NCI-H146 treated with DMSO at 0.1 percent for 48 hours (cell line): Measurements from ENCODE around the gene SLC35D2.

Experiments used
- DNase-seq: peaks from one replicate; lab custom pipeline; 2025; ENCODE audit not compliant: unreplicated experiment; lab: John Stamatoyannopoulos, UW

SLC35D2 gene

DNA sequence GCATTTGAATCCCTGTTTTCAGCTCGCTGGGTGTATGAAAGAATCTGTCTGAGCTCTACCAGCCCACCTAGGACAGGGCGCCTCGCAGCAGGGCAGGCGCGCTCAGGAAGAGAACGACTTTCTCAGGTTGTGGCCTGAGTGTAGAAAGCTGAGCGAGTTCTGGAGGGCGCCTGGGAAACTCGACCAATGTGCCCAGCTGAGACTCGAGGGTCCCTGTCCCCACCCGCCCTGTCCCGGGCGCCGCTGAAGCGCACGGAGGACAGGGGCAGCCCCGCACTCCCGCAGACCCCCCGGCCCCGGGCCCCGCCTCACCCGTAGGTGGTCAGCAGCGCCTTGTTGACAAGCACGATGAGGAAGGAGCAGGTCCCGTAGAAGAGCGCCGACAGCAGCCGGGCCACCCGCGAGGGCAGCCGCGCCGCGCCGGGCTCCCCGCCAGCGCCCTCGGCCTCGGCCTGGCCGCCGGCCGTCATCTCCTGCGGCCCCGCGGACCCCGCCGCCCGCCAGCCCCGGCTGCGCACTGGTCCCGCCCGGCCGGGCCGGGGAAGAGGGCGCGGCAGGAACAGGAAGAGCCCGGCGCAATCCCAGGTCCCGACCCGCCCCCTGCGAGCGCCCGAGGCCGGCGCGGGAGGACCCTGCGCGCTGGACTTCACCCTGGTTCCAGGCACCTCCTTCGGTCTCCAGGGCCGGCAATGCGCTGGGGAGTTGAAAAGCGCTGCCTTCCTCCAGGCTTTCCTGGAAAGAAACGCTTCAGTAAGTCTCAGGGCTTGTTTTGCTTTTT is at the start of gene SLC35D2:
TSS of gene SLC35D2 (minus strand) at position 547 of the 778 bp plus-strand sequence. CDS start at position 470, 77 bp downstream.
- DNase-seq = no peak

DNA sequence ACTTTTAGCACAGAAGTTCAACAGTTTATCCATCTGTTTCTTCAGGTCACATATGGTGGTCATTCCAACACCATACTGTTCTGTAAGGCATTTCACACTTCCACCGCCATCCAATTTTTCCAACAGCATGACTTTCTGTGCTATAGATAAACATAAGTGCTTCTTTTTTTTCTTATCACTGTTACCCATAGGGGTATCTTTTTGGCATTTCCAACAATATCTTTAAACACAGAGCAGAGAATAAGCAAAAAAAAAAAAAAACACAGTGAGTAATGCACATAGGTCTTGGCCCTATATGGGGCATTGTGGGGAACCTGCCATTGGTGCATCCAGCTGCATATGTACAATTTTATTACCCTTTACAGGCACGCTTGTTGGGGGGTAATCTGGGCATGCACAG is 46.9 kb upstream of the SLC35D2 start:
- no peak for DNase-seq

GRCh38 chr9:96429732-96430131 is 46.2 kb upstream of the SLC35D2 start:
- no peak for DNase-seq

GRCh38 chr9:96425500-96426169 is 42.1 kb upstream of the SLC35D2 start:
- DNase-seq = no peak

DNA sequence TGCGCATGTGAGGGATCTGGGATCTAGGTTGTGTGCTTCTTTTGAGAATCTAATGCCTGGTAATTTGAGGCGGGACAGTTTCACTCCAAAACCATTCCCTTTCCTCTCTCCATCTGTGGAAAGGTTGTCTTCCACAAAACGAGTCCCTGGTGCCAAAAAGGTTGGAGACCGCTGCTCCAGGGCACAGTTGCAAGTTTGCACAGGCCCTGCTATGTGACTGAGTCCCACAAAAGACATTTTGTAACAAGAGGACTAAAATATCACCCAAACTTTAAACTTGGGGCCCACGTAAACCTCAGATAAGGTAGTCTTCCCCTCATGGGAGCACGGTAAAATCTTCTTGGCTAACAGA is 40.5 kb upstream of the SLC35D2 start:
- no peak for DNase-seq

GRCh38 chr9:96423322-96423984 is 39.9 kb upstream of the SLC35D2 start:
- no peak for DNase-seq

- DNase-seq = peak; percentile 10
Observed at GRCh38 chr9:96420468-96421219, 37.1 kb upstream of the SLC35D2 start.

GRCh38 chr9:96419691-96419969 is 36.1 kb upstream of the SLC35D2 start:
- no peak for DNase-seq

- DNase-seq = peak; percentile 53
Observed at GRCh38 chr9:96418920-96419690, 35.6 kb upstream of the SLC35D2 start.

DNA sequence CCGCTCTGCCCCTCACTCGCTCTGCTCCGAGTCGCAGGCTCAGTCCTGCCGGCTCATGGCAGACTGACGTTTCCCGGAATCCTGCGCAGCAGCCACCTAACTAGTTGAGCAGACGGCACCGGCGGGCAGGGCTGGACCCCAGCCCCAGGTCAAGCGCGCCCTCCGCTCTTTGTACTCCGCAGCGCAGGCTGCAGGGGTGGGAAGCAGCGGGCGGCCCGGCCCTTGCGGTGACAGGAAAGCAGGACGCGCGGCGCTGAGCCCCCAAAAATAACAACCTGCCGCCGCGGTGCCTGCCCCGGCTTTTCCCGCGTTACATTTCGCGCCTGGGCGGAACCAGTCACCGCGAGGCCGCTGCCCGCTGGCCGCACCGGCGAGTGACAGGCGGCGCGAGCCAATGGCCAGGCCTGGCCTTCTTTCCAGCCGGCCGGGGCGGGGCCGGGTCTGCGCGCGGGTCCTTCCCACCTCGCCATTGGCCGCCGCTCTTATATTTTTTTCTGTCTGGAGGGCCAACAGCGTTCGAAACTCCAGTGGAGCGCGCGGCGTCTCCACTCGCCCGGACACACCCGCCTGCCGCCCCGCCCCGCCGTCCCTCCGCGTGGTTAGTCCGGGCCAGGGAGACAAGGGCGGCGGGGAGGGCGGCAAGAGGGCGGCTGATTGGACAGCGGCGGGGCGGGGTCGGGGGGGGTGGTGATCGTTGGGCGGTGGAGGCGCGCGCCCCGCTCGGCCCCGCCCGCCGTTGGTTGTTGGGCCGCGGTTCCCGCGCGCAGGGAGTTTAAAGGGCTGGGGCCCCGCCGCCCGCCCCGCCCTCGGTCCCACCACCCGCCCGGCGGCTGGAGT is 34.8 kb upstream of the SLC35D2 start, which contains the start of gene ZNF367:
TSS of gene ZNF367 (minus strand) at position 288 of the 837 bp plus-strand sequence. CDS start 338 bp downstream, outside the sequence.
- DNase-seq = peak; percentile 84

- no peak for DNase-seq
Observed at GRCh38 chr9:96417661-96418082, 34.2 kb upstream of the SLC35D2 start.

- DNase-seq = peak; percentile 42
Observed at GRCh38 chr9:96417051-96417586, 33.6 kb upstream of the SLC35D2 start.

GRCh38 chr9:96413302-96414221 is 30.1 kb upstream of the SLC35D2 start:
- DNase-seq = no peak

- no peak for DNase-seq
Observed at GRCh38 chr9:96412174-96412913, 28.8 kb upstream of the SLC35D2 start.

DNA sequence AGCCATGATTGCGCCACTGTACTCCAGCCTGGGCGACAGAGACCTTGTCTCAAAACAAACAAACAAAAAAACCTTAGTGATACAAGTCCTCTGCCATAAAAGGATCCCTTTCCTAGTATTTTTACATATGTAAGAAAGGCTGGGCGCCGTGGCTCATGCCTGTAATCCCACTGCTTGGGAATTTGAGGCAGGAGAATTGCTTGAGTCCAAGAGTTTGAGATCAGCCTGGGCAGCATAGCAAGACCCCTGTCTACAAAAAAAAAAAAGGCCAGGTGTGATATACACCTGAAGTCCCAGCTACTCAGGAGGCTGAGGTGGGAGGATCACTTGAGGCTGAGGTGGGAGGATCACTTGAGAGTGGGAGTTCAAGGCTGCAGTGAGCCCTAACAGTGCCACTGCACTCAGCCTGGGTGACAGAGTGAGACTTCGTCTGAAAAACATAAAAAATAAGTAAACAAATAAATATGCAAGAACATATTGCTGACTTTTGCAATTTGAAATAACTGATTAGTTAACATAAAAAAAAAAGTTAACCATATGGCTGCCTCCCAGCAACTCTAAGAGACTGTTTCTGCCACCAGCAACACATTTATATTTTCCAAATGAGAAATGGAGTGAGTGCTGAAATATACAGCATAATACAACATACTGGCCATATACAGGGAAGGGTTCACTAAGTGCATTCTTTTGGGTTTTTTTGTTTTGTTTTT is 27.8 kb upstream of the SLC35D2 start:
- DNase-seq = no peak

DNA sequence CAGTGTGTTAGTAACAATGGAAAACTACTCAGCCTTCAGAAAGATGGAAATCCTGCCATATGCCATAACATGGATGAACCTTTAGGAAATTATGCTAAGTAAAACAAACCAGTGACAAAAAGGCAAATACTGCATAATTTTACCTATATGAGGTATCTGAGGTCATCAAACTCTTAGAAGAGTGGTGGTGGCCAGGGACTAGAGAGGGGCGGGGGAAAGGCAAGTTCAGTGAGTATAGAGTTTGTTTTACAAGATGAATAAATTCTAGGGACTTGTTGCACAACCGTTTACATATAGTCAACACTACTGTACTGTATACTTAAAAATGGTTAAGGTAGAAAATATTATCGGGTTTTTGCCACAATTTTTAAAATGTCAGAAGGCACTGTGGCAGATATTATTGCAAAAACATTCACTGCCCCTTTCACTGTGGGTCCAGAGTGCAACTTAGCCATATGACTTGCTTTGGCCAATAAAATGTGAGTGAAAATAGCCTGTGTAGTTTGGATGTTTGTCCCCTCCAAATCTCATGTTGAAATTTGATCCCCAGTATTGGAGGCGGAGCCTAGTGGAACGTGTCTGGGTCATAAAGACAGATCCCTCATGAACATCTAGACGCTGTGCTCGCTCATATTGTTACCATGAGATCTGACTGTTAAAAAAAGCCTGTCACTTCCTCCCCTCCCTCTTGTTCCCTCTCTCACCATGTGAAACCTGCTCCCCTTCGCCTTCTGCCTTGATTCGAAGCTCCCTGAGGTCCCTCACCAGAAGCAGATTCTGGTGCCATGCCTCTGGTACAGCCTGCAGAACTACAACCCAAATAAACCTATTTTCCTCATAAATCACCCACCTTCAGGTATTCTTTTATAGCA is 25.1 kb upstream of the SLC35D2 start:
- DNase-seq = no peak
